ENCODE measurements around the gene MAP3K21. TPM values are rescaled to one million over a fixed set of nuclear protein-coding genes. Genes with fewer than 3 reads are reported as not detected.

MAP3K21 gene
- total RNA-seq: under 1 TPM; 0.34 to 0.66 (median 0.43) TPM

- TF ChIP-seq CTCF (IDR thresholded peaks at IDR 0.05) (no peak), EP300 (IDR thresholded peaks at IDR 0.05) (no peak), POLR2A (IDR thresholded peaks at IDR 0.05; ENCODE audit: low read depth) (no peak), POLR2AphosphoS5 (IDR thresholded peaks at IDR 0.05) (no peak)
- no peaks in the 10 kb centered on the region for H3K9me3 ChIP-seq
- peak within 1 kb of the TSS in 1 of 4 donors; percentile 29 for H3K27ac ChIP-seq (replicated peaks in 1 of 4)
- H3K27me3 ChIP-seq: peaks cover 0 to 55% (median 3%) of the 10 kb centered on the region in 4 donors
- 0% methylated on average over 3 of the region's 68 CpGs for WGBS
- H3K36me3 ChIP-seq: no peaks in the 10 kb centered on the region
- intact Hi-C loops (cut with DNase I): no loop called here
- peak within 1 kb of the TSS; percentile 61 to 76 (median 66) for H3K4me3 ChIP-seq
- DNase-seq (ENCODE audit: extremely low spot score): no peak
- peaks cover 14 to 25% (median 24%) of the 10 kb centered on the region in 4 donors for H3K4me1 ChIP-seq
Measured at GRCh38 chr1:233327651-233328141, at the start of gene MAP3K21. Gene MAP3K21, plus strand, starts transcription at chr1:233327724. Its CDS starts 305 bp downstream, at chr1:233328029.

DNA sequence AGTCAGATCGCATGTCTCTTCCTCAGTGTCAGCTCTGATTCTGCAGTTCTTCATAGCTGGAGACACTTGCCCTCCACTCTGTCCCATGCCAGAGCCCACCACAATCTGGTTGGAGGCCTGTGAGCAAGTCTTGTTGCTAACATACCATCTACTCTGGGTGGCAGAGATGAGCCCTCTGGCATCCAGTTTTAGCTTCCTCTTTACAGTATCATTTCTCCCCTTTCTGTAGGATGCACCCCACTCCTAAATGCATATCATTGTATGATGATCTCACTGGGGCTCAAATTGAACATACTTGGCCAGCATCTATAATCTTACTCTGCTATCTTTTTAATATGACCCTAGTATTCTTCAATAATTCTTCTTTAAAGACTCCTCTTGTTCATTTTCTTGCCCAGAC is 48.9 kb upstream of the MAP3K21 start:
- no peaks in the 10 kb centered on the region for H3K4me1 ChIP-seq
- DNase-seq (ENCODE audit: extremely low spot score): no peak
- H3K36me3 ChIP-seq: no peaks in the 10 kb centered on the region
- H3K9me3 ChIP-seq: no peaks in the 10 kb centered on the region
- no peak overlapping the region for H3K4me3 ChIP-seq
- WGBS: 86% methylated on average over 1 of the region's 1 CpG
- no peaks in the 10 kb centered on the region for H3K27me3 ChIP-seq
- intact Hi-C loops (cut with DNase I): no loop called here
- H3K27ac ChIP-seq (replicated peaks in 1 of 4): no peak overlapping the region
- TF ChIP-seq EP300 (IDR thresholded peaks at IDR 0.05): no peak
- TF ChIP-seq POLR2A (IDR thresholded peaks at IDR 0.05; ENCODE audit: low read depth): no peak
- TF ChIP-seq POLR2AphosphoS5 (IDR thresholded peaks at IDR 0.05): no peak
- no peak for TF ChIP-seq CTCF (IDR thresholded peaks at IDR 0.05)

- H3K9me3 ChIP-seq: no peaks in the 10 kb centered on the region
- DNase-seq (ENCODE audit: extremely low spot score): no peak
- no peaks in the 10 kb centered on the region for H3K36me3 ChIP-seq
- no peak overlapping the region for H3K4me3 ChIP-seq
- H3K4me1 ChIP-seq: no peaks in the 10 kb centered on the region
- intact Hi-C loops (cut with DNase I): no loop called here
- WGBS: 85% methylated on average over 2 of the region's 2 CpGs
- no peak for TF ChIP-seq CTCF (IDR thresholded peaks at IDR 0.05)
- no peak for TF ChIP-seq POLR2AphosphoS5 (IDR thresholded peaks at IDR 0.05)
- no peak for TF ChIP-seq POLR2A (IDR thresholded peaks at IDR 0.05; ENCODE audit: low read depth)
- no peaks in the 10 kb centered on the region for H3K27me3 ChIP-seq
- H3K27ac ChIP-seq (replicated peaks in 1 of 4): no peak overlapping the region
Measured at GRCh38 chr1:233279971-233280370, 47.6 kb upstream of the MAP3K21 start.

- no peak overlapping the region for H3K27ac ChIP-seq (replicated peaks in 1 of 4)
- no peaks in the 10 kb centered on the region for H3K36me3 ChIP-seq
- H3K4me1 ChIP-seq: no peaks in the 10 kb centered on the region
- no peaks in the 10 kb centered on the region for H3K9me3 ChIP-seq
- WGBS: 87% methylated on average over 8 of the region's 8 CpGs
- no peaks in the 10 kb centered on the region for H3K27me3 ChIP-seq
- peak; percentile 75 for DNase-seq (ENCODE audit: extremely low spot score)
- intact Hi-C loops (cut with DNase I): no loop called here
- H3K4me3 ChIP-seq: no peak overlapping the region
- TF ChIP-seq EP300 (IDR thresholded peaks at IDR 0.05) (no peak), CTCF (IDR thresholded peaks at IDR 0.05) (no peak), POLR2A (IDR thresholded peaks at IDR 0.05; ENCODE audit: low read depth) (no peak), POLR2AphosphoS5 (IDR thresholded peaks at IDR 0.05) (no peak)
Measured at GRCh38 chr1:233281711-233282581, 45.6 kb upstream of the MAP3K21 start.
